NCI-H2107 treated with DMSO at 0.1 percent for 48 hours (cell line): ENCODE data around the gene AP4B1.

Source experiments
- DNase-seq: peaks from one replicate; lab custom pipeline; 2025; ENCODE audit not compliant: unreplicated experiment; lab: John Stamatoyannopoulos, UW

Gene AP4B1

DNA sequence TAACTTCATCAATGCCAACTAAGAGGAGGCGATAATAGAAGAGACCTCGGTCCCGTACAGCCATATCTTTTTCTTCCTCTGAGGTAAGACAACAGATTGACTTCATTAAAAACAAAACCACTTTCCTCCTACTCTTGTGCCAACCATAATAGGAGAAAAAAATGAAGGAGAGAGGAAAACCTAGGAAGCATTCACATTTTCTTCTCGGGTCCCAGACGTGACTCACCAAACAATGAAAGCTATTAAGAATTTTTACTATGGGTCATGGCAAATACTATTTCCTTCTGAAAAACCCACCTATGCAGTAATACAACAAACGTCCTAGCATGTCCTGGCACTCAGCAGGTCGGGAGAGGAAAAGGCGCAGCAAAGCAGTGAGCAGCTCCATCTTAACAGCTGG, 8.6 kb downstream of the AP4B1 start:
- no peak for DNase-seq

- no peak for DNase-seq
These were observed 9.5 kb downstream of the AP4B1 start for GRCh38 chr1:113895098-113895497.

GRCh38 chr1:113893267-113893666, 11.3 kb downstream of the AP4B1 start:
- no peak for DNase-seq

- no peak for DNase-seq
These were observed 12.9 kb downstream of the AP4B1 start for GRCh38 chr1:113891631-113892220.

DNA sequence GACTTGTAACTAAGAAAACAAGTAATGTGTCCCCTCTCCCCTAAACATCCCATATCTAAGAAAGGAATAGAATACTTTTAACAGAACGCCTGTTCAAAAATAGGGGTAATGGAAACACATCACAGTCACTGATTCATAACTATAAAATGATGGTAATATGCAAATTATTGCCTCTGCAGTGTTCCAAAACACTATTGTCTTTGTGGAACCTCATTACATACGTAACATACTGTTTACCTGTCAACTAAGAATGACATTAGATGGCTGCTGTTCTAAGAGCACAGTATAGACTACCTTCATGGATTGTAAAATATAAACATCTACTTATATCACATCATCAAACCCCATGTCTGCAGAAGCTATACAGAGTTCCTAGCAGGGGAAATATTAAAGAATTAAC, 13.8 kb downstream of the AP4B1 start:
- no peak for DNase-seq

- DNase-seq, result no peak
These were observed 17.0 kb downstream of the AP4B1 start, which contains the start of gene BCL2L15 for GRCh38 chr1:113887402-113888175. TSS of gene BCL2L15 (minus strand) at chr1:113887581. CDS start at chr1:113887375, 206 bp downstream.

- no peak for DNase-seq
These were observed 17.9 kb downstream of the AP4B1 start for GRCh38 chr1:113886417-113887401.

GRCh38 chr1:113881661-113882060, 22.9 kb downstream of the AP4B1 start:
- no peak for DNase-seq

GRCh38 chr1:113879739-113880038, 24.9 kb downstream of the AP4B1 start:
- DNase-seq, result no peak

DNA sequence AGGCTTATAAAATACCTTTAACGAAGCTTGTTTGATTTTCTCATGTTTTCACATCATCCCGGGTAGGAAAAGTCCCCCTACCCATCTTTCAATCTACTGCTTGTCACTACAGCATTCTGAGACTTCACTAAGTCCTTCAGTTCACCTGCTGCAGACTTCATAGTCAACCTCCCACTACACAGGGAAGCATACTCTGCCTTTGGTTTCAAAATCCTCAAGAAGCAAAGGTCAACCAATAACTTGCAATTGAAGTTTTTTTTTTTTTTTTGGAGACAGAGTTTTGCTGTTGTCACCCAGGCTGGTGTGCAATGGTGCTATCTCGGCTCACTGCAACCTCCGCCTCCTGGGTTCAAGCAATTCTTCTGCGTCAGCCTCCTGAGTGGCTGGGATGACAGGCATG, 28.4 kb downstream of the AP4B1 start:
- no peak for DNase-seq

DNA sequence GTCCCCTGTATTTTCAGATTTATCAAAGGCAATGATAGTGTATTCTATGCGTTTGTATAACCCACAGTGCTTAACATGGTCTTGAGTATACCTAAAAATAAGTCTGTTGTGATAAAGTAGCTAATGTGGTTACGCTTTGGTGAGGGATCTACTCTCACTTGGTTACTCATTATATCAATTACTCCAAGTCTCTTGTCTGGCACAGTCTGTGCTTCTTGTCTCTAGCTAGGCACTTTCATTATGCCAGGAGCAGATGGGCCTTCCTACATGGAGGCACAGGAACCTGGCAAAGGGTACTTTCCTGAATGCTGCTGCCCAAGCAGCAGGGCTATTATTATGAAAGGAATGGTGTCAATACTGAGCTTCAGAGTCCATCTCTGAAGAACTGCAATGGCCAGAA, 28.9 kb downstream of the AP4B1 start:
- DNase-seq, result no peak

- peak; percentile 10 for DNase-seq
These were observed 30.4 kb downstream of the AP4B1 start for GRCh38 chr1:113874012-113874879.

DNA sequence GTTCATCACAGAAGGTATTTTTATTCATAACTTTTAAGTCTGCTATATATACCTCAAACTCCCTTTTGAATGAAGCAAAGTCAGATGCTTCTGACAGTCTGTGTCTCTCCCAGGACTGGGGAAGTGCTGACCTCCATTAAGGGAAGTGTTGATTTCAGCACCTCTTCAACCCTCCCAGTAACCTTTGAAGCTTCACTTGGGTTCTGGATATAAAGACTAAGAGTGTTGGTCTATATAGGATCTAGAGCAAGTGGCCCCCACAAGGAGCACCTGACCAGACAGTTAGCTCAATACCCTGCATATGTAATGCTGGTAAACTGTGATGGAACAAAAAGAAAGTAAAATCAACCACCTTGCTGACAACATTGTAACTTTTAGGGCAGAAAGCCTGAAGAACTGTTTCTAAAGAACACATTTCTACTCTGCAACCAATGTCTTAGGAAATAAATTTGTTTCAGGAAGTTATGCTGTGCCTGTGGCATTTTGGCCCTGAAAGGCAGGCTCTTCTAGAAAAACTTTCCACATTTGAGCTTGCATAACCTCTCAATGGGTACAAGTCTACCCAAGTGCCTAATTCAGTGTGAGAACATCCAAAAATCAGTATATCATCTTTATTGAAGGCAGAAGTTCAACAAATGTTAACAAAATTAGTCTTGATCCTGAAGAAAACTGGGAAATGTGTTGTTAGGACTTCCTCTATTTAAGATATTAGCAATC, 32.2 kb downstream of the AP4B1 start:
- DNase-seq, result no peak

DNA sequence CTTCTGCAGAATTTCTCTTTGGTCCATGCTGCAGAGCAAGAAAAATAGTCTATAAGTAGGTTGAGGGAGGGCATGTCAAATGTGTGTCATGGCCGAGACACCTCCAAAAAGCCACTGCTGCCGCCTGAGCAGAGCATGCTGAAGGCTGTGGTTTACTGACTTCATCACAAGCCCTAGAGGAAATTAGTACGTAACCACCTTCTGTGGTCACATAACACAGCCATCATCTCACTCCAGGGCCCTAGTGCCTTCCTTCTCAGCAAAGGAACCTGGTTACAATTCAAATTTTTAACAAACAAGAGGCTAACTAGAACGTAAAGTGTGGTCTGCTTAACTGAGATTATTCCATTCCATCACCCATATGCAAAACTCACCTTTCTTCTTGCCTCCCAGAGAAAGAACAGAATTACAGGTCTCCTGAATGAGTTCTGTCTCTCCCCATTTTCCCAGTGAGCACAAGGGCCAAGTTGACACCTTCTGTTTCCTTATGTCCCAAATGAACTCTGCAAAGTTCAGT, 32.9 kb downstream of the AP4B1 start, which contains the start of gene PTPN22:
Gene PTPN22 (minus strand): TSS at position 116 of the 517 bp plus-strand sequence.
- peak; percentile 69 for DNase-seq

DNA sequence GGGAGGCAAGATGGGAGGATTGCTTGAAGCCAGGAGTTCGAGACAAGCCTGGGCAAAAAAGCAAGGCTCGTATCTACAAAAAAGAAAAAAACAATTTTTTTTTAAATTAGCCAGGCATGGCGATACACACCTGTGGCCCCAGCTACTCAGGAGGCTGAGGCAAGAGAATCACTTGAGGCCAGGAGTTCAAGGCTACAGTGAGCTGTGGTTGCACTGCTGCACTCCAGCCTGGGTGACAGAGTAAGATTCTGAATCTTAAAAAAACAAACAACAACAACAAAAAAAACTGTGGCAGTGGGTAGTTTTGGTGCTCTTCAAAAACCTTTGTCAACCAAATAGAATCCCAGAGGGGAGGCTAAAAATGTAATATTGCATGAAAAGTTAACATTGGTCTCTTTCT, 33.8 kb downstream of the AP4B1 start:
- no peak for DNase-seq

- DNase-seq, result no peak
These were observed 36.1 kb downstream of the AP4B1 start for GRCh38 chr1:113868387-113869083.

- DNase-seq, result no peak
These were observed 43.0 kb downstream of the AP4B1 start for GRCh38 chr1:113861641-113862040.

DNA sequence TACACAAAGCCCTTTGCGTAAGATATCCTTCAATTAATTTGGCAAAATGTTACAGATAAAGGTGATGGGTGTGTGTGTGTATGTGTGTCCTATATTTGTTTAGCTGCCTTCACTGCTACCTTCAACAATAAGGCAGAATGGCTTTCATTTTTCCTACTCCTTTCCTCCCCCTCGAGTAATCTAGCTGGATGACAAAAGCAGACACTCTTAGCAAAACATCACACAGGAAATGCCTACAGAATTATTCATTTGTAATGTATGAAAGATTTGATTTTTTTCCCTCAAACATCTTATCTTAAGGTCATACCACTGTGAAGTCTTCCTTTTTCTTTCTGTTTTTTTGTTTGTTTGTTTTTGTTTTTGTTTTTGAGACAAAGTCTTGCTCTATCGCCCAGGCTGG, 43.7 kb downstream of the AP4B1 start:
- DNase-seq, result no peak

DNA sequence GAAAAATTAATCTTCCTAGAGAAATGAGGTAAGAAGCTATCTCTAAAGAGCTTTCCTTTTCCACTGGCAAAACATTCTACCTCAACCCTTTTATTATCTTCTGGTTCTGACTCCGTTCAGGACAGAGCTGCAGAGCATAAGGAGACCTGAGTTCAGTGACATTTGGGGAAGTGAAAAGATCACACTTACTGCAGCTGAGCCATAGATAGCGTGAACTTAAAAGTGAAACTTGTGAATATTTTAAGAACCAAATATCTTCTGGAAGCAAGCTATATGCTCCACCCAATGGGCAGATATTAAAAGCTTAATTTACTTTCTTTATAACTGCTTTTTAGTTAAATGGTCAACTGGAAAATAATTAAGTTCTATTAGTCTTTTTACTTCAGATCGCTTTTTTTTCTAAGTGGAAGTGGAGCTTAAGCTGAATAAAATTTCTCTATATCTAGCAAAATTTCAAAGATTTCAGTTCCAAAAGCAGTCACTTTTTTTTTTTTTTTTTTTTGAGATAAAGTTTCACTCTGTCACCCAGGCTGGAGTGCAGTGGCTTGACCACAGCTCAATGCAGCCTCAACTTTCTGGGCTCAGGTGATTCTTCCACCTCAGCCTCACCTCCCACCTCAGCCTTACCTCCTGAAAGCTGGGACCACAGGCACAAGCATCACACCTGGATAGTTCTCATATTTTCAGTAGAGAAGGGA, 45.0 kb downstream of the AP4B1 start:
- no peak for DNase-seq
